HL-60/S4 (cell line): ENCODE data around the gene C5orf24.
"Not testable (repeated sequence)": the region's sequence is repeated elsewhere in the genome, so short reads cannot be mapped to it uniquely, and the experiment has no call there.

Experiments
- in situ Hi-C: fragments of 300-500 bp; cut with MboI; formaldehyde crosslinking; loops from 2 replicates; pipeline ENCODE4 v1.14.3; 2022; ENCODE audit warnings: low sequenced_read_pairs

Gene C5orf24

GRCh38 chr5:134856465-134856864 is 10.7 kb downstream of the C5orf24 start:
- in situ Hi-C loops = not testable (repeated sequence)

DNA sequence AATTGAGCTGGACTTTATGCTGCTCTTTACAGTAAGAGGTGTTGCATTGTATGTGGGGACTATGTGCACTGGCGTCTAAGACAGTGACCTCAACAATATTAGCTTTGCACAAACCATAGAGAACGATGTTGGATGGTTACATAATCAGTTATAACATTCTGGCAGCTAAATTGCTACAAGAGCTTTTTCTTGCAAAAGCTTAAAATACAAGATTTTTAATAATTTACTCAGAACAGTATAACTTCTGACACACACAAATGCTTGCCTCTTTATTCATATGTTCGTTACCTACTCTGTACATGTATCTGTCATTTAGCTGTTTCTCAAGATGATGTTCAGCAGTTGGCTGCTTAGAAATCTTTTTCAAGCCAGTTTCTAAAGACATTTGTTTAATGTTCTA is 11.6 kb downstream of the C5orf24 start:
- in situ Hi-C loops = no loop called here

DNA sequence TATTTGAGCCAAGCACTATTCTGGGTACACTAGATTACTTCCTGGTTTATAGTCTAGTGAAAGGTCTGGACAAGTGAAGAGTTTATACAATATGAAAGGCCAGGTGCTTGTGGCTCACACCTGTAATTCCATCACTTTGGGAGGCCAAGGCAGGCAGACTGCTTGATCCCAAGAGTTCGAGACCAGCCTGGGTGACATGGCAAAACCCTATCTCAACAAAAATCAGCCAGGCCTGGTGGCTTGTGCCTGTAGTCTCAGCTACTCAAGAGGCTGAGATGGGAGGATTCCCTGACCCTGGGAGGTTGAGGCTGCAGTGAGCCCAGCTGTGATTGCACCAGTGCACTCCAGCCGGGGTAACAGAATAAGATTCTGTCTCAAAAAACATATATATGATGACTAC is 18.9 kb downstream of the C5orf24 start:
- in situ Hi-C loops = no loop called here

GRCh38 chr5:134873494-134873893 is 27.7 kb downstream of the C5orf24 start:
- in situ Hi-C loops = no loop called here

- in situ Hi-C loops = no loop called here
Observed at GRCh38 chr5:134873987-134874830, 28.4 kb downstream of the C5orf24 start, which contains the start of gene TXNDC15. Gene TXNDC15 (plus strand): TSS chr5:134874371. CDS start chr5:134874428, 57 bp downstream.

- in situ Hi-C loops = no loop called here
Observed at GRCh38 chr5:134874831-134875655, 29.3 kb downstream of the C5orf24 start.

GRCh38 chr5:134877159-134877558 is 31.4 kb downstream of the C5orf24 start:
- in situ Hi-C loops = no loop called here

GRCh38 chr5:134878403-134878802 is 32.6 kb downstream of the C5orf24 start:
- in situ Hi-C loops = no loop called here

DNA sequence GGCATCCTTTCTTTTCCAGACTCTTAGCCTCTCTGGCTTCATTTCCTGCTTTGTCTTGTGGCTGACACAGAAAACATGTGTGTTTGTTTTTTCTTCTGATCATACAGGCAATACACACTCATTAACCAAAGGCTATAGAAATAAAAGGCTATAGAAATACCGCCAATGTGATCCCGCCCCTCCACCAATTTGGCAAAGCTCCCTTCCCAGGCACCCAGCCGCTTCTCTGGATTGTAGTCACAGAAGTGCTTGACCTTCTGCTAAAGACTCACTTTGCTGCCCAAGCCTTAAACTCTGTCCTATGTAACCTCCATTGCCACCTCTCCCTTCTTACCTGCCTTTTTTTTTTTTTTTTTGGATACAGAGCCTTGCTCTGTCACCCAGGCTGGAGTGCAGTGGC is 33.7 kb downstream of the C5orf24 start:
- in situ Hi-C loops = no loop called here

DNA sequence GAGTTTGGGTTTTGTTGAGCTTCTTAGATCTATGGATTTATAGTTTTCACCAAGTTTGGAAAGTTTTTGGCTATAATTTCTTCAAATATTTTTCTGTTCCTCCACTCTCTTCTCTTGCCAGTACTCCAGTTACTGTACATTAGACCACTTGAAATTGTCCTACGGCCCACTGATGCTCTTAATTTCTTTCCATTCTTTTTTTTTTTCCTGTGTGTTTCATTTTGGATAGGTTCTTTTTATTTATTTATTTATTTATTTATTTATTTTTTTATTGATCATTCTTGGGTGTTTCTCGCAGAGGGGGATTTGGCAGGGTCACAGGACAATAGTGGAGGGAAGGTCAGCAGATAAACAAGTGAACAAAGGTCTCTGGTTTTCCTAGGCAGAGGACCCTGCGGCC is 35.2 kb downstream of the C5orf24 start:
- in situ Hi-C loops = not testable (repeated sequence)

DNA sequence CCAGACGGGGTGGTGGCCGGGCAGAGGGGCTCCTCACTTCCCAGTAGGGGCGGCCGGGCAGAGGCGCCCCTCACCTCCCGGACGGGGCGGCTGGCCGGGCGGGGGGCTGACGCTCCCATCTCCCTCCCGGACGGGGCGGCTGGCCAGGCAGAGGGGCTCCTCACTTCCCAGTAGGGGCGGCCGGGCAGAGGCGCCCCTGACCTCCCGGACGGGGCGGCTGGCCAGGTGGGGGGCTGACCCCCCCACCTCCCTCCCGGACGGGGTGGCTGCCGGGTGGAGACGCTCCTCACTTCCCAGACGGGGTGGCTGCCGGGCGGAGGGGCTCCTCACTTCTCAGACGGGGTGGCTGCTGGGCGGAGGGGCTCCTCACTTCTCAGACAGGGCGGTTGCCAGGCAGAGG is 35.9 kb downstream of the C5orf24 start:
- in situ Hi-C loops = not testable (repeated sequence)

- in situ Hi-C loops = no loop called here
Observed at GRCh38 chr5:134887593-134888159, 41.9 kb downstream of the C5orf24 start.

GRCh38 chr5:134889335-134889734 is 43.6 kb downstream of the C5orf24 start:
- in situ Hi-C loops = no loop called here

- in situ Hi-C loops = no loop called here
Observed at GRCh38 chr5:134891473-134891872, 45.7 kb downstream of the C5orf24 start.

DNA sequence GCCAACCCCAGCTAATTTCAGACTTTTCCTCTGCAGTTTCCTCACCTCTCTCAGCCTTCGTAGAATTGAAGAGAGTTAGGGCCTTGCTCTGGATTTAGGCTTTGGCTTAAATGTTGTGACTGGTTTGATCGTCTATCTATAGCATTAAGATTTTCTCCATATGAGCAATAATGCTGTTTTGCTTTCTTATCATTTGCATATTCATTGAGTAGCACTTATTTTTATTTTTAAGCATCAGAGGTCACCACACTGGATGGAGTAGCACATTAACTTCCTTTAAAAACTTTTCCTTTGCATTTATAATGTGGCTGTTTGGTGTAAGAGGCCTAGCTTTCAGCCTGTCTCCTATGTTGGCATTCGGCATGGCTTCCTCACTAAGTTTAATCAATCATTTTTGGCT is 46.5 kb downstream of the C5orf24 start:
- in situ Hi-C loops = no loop called here

DNA sequence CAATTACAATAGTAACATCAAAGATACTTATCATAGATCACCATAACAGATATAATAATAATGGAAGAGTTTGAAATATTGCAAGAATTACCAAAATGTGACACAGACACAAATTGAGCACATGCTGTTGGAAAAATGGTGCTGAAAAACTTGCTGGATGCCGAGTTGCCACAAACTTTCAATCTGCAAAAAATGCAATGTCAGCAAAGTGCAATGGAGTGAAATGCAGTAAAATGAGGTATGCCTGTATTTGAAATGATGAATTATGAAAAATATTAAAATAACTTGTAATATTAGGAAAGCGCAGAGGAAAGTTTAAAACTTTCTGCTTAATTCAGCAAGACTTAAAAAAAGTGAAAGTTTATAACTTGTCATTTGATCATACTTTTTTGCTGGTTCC is 47.2 kb downstream of the C5orf24 start:
- in situ Hi-C loops = no loop called here

DNA sequence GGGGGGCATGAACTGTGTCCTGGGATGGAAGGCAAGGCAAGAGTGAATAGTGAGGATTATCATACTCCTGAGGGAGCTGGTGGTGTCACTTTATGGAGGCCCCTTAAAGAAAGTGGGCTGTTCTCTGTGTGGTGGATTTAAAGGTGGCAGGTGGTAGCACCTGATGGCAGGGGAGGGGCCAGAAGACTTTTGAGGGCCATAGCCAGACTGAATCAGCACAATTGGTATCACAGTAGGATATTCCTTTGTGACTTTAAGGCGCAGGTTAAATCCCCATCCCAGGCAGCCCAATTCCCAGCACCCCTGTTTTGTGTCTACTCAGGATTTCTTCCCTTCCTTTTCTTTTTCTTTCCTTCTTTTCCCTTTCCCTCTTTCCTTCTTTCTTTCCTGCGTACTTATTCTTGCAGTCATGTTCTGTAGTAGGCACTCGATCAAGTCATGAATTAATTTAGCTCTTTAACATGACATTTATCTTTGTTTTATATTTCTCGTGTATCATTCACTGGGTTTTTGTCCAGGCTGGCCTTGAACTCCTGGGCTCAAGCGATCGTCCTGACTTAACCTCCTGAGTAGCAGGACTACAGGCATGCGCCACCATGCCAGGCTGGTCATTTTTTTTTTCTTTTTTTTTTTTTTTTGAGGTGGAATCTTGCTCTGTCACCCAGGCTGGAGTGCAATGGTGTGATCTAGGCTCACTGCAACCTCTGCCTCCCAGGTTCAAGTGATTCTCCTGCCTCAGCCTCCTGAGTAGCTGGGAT is 48.2 kb downstream of the C5orf24 start:
- in situ Hi-C loops = no loop called here

DNA sequence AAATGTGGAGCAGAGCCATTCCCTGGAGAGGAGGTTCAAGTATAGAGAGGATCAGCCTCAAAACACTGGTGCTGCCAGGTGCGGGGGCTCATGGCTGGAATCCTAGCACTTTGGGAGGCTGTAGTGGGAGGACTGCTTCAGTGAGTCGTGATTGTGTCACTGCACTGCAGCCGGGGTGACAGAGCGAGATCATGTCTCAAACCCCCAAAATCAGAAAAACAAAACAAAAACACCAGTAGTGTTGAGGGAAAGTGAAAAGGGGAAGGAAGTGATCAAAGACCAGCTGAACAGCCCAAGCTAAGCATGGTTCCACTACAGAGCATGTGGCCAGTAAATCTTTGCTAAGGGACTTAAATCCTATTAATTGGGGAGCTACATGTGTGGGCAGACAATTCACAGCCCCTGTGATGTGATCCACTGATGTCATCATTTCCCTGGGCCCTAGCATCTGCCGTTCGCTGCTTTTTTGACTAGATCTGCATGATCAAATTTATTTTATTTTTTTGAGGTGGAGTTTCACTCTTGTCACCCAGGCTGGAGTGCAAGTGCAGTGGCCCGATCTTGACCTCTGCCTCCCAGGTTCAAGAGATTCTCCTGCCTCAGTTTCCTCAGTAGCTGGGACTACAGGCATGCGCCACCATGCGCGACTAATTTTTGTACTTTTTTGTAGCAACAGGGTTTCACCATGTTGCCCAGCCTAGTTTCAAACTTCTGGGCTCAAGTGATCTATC is 56.5 kb downstream of the C5orf24 start:
- in situ Hi-C loops = no loop called here

DNA sequence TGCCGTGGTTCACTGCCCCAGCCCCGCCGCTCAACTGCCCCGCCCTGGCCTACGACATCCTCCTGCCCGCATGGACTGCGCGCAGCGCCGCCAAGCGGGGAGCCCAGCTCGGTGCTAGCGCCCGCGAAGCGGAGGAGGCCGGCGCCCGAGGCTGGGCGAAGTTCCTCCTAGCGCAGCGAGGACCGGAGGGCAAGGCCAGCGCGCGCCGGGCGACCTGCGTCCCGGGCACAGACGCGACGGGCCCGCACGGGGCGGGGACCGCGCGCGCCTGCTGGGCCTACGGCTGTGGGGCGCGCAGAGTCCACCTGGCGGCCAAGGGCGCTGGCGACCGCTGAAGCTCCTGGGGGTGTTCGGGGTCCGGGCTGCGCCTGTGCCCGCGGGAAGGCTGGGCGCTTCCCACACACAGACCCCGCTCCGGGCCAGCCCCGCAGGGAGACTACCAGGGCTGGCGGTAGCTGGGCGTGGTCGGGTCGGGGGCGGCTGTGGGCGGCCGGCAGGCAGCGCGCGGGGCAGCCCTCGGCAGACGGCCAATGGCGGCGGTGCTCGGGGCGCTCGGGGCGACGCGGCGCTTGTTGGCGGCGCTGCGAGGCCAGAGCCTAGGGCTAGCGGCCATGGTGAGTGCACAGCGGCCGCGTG is 59.0 kb downstream of the C5orf24 start, which contains the start of gene PCBD2:
PCBD2 (plus strand) TSS at position 522 of the 636 bp plus-strand sequence; CDS start at position 531, 9 bp downstream.
- in situ Hi-C loops = no loop called here
